SU-DHL-6 (cell line): ENCODE measurements around the gene NDUFS7.

ENCODE experiments used
- H2AFZ ChIP-seq: fragments of 200-600 bp; sonication (generic); 2 replicates; pipeline ENCODE4 v1.6.1; 2014; ENCODE audit warnings: low read depth, mild to moderate bottlenecking, moderate library complexity, mixed read lengths, antibody characterized with exemption, low read length; ENCODE audit not compliant: severe bottlenecking
- H3F3A ChIP-seq: fragments of 200-600 bp; shearing (Covaris generic); 2 replicates; pipeline ENCODE4 v1.6.0; 2016; ENCODE audit warnings: antibody characterized with exemption, mild to moderate bottlenecking; ENCODE audit not compliant: insufficient read depth
- H3K27ac ChIP-seq: fragments of 200-600 bp; sonication (generic); 2 replicates; pipeline ENCODE4 v1.5.1; 2016; ENCODE audit warnings: low read depth, mild to moderate bottlenecking, low read length, moderate library complexity, mixed read lengths
- H3K27me3 ChIP-seq: fragments of 200-600 bp; sonication (generic), shearing (Covaris generic); 2 replicates; pipeline ENCODE4 v1.6.0; 2014; ENCODE audit warnings: mild to moderate bottlenecking, low read length
- H3K36me3 ChIP-seq: fragments of 200-600 bp; sonication (generic); 2 replicates; pipeline ENCODE4 v1.6.1; 2014; ENCODE audit warnings: mild to moderate bottlenecking, low read length, mixed read lengths
- H3K4me2 ChIP-seq: fragments of 300-600, 200-600 bp; shearing (Covaris generic), sonication (generic); 2 replicates; pipeline ENCODE4 v1.6.0; 2014; ENCODE audit warnings: low read length, low read depth, mild to moderate bottlenecking; ENCODE audit not compliant: poor library complexity, severe bottlenecking
- H3K4me3 ChIP-seq: fragments of 200-600 bp; sonication (generic); 2 replicates; pipeline ENCODE4 v1.5.1; 2014; ENCODE audit warnings: antibody characterized with exemption, low read length, mild to moderate bottlenecking, mixed read lengths; ENCODE audit not compliant: insufficient read depth, poor library complexity, severe bottlenecking
- H3K79me2 ChIP-seq: fragments of 200-600 bp; sonication (generic); 2 replicates; pipeline ENCODE4 v1.6.1; 2014; ENCODE audit warnings: mild to moderate bottlenecking, low read length, moderate library complexity; ENCODE audit not compliant: insufficient read depth
- H3K9ac ChIP-seq: fragments of 200-600 bp; sonication (generic); 2 replicates; pipeline ENCODE4 v1.7.0; 2014; ENCODE audit warnings: mild to moderate bottlenecking, low read length
- H3K9me2 ChIP-seq: fragments of 200-600 bp; sonication (generic); replicated peaks from 2 replicates; pipeline ENCODE4 v1.6.1; 2014; ENCODE audit warnings: low read length; ENCODE audit not compliant: insufficient read depth
- H3K9me3 ChIP-seq: fragments of 200-600 bp; sonication (generic); 2 replicates; pipeline ENCODE4 v1.6.1; 2014; ENCODE audit warnings: low read length, mixed read lengths; ENCODE audit not compliant: insufficient read depth
- H4K20me1 ChIP-seq: fragments of 200-600 bp; sonication (generic); 2 replicates; pipeline ENCODE4 v1.6.1; 2014; ENCODE audit warnings: low read depth, mild to moderate bottlenecking, antibody characterized with exemption, low read length, moderate library complexity, mixed read lengths
- CTCF ChIP-seq: fragments of 200-600 bp; sonication (generic); IDR thresholded peaks from one replicate; pipeline ENCODE4 v1.5.1; 2017; ENCODE audit warnings: antibody characterized with exemption, mild to moderate bottlenecking, low read length, moderate library complexity; ENCODE audit not compliant: insufficient read depth, poor library complexity, severe bottlenecking
- EZH2phosphoT487 ChIP-seq: fragments of 200-600 bp; sonication (generic), shearing (Covaris generic); conservative IDR thresholded peaks from 2 replicates; pipeline ENCODE4 v1.6.1; 2018; ENCODE audit warnings: mild to moderate bottlenecking, antibody characterized with exemption, low read length, moderate library complexity, mixed read lengths

The NDUFS7 gene

GRCh38 chr19:1369214-1369805, 14.4 kb upstream of the NDUFS7 start:
- H3K4me2 ChIP-seq: no peak overlapping the region
- H4K20me1 ChIP-seq: no peaks in the 10 kb centered on the region
- no peak overlapping the region for H3K27ac ChIP-seq
- no peaks in the 10 kb centered on the region for H3K36me3 ChIP-seq
- H2AFZ ChIP-seq: no peak overlapping the region
- no peak overlapping the region for H3K9ac ChIP-seq
- no peak overlapping the region for H3K4me3 ChIP-seq
- no peaks in the 10 kb centered on the region for H3K79me2 ChIP-seq
- H3K9me3 ChIP-seq: no peaks in the 10 kb centered on the region
- H3K9me2 ChIP-seq: no peaks in the 10 kb centered on the region
- no peaks in the 10 kb centered on the region for H3K27me3 ChIP-seq
- no peaks in the 10 kb centered on the region for H3F3A ChIP-seq
- TF ChIP-seq CTCF: no peak
- no peak for TF ChIP-seq EZH2phosphoT487

GRCh38 chr19:1370579-1371361, 12.9 kb upstream of the NDUFS7 start:
- Histone ChIP-seq H3K79me2 (no peaks in the 10 kb centered on the region), H3K9me3 (no peaks in the 10 kb centered on the region), H3K27ac (no peak overlapping the region), H3K36me3 (no peaks in the 10 kb centered on the region), H3K9ac (no peak overlapping the region), H2AFZ (no peak overlapping the region), H3K4me2 (no peak overlapping the region), H4K20me1 (no peaks in the 10 kb centered on the region), H3F3A (no peaks in the 10 kb centered on the region), H3K9me2 (no peaks in the 10 kb centered on the region), H3K4me3 (no peak overlapping the region), H3K27me3 (no peaks in the 10 kb centered on the region)
- TF ChIP-seq CTCF (no peak), EZH2phosphoT487 (no peak)

GRCh38 chr19:1373042-1373533, 10.6 kb upstream of the NDUFS7 start:
- TF ChIP-seq CTCF: no peak
- no peaks in the 10 kb centered on the region for H3F3A ChIP-seq
- H3K79me2 ChIP-seq: no peaks in the 10 kb centered on the region
- no peaks in the 10 kb centered on the region for H3K36me3 ChIP-seq
- no peak overlapping the region for H3K4me2 ChIP-seq
- H3K9me2 ChIP-seq: no peaks in the 10 kb centered on the region
- H3K27ac ChIP-seq: no peak overlapping the region
- H3K27me3 ChIP-seq: no peaks in the 10 kb centered on the region
- H3K9ac ChIP-seq: no peak overlapping the region
- H2AFZ ChIP-seq: no peak overlapping the region
- no peaks in the 10 kb centered on the region for H4K20me1 ChIP-seq
- no peak overlapping the region for H3K4me3 ChIP-seq
- H3K9me3 ChIP-seq: no peaks in the 10 kb centered on the region
